ENCODE results near the gene BEND2.

Gene BEND2

DNA sequence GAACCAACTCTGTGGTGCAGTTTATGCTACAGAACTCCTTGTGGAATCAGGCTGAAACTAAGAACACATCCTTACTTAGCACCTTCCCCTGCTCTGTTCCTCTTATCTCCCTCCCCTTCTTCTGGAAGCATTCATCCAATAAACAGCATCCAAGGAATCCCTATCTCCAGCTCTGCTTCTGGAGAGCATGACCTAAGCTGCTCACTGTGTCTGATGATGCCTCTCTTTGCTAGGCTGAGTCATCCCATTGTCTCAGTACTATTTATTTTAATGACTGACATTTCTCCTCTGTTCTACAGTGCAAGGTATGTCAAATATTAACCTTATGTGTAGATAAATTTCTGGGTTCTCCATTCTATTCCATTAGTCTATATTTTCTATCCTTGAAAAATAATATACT is 71.2 kb downstream of the BEND2 start:
- no peak overlapping the region for H3K4me3 ChIP-seq (ENCODE audit: low read length)
- TF ChIP-seq, protein P1, sequence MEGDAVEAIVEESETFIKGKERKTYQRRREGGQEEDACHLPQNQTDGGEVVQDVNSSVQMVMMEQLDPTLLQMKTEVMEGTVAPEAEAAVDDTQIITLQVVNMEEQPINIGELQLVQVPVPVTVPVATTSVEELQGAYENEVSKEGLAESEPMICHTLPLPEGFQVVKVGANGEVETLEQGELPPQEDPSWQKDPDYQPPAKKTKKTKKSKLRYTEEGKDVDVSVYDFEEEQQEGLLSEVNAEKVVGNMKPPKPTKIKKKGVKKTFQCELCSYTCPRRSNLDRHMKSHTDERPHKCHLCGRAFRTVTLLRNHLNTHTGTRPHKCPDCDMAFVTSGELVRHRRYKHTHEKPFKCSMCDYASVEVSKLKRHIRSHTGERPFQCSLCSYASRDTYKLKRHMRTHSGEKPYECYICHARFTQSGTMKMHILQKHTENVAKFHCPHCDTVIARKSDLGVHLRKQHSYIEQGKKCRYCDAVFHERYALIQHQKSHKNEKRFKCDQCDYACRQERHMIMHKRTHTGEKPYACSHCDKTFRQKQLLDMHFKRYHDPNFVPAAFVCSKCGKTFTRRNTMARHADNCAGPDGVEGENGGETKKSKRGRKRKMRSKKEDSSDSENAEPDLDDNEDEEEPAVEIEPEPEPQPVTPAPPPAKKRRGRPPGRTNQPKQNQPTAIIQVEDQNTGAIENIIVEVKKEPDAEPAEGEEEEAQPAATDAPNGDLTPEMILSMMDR (conservative IDR thresholded peaks at IDR 0.05; ENCODE audit: low read length), result no peak
- DNase-seq (ENCODE audit: low read depth), result no peak

DNA sequence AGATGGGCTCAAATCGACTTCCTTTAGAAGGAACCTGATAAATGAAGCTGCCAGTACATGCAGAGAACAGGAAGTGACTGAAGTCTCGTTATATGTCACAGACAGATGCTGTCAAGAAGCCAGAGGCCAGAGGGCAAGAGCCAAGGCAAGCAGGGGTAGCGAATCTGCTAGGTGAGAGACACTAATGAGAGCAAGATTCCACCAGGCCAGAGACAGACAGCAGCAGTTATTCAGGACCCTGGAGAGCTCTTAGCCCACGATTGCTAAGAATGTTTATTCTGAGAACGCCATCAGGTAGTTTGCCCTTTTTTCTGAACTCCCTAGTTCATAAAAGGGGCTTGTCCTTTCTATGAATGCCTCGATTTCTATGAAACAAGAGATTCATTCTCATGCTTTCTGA is 73.7 kb downstream of the BEND2 start:
- H3K4me3 ChIP-seq (ENCODE audit: low read length), result no peak overlapping the region
- DNase-seq (ENCODE audit: low read depth), result peak; percentile 1
- TF ChIP-seq, protein P1 (conservative IDR thresholded peaks at IDR 0.05; ENCODE audit: low read length), result no peak

DNA sequence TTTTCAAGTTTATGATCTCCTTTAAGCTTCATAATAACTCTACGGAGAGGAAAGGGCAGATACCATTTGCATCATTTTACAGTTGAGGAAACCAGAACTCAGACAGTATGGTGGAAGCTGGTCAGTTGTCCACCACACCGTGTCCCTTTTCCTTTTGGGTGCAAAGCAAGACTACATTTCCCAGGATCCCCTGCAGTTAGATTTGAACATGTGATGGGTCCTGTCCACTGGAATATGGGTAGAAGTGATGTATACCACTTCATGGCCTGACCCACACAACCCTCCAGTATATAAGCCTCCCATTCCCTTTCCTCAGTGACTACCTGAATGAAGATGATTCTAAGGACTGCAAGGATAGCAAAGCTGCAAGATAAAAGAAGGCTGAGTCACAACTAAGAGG is 74.7 kb downstream of the BEND2 start:
- DNase-seq (ENCODE audit: low read depth), result no peak
- H3K4me3 ChIP-seq (ENCODE audit: low read length), result no peak overlapping the region
- TF ChIP-seq, protein P1 (conservative IDR thresholded peaks at IDR 0.05; ENCODE audit: low read length), result no peak

DNA sequence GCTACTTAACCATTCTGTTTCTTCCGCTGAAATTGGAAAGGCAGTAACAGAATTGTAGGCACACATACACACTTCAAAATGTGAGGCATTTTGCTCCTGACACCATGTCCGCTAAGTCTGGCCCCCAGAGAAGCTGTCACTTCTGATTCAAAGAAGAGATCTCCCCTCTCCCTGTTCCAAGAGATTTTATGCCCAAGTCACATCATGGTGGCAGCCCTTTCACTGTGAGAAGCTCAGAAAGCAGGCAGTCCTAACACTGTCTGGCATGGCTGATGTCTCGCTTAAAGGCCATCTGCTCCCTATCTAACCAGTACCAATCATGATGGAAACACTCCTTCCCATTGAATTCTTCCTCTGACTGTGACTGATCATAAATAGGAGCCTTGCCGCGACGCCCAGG is 83.9 kb downstream of the BEND2 start:
- TF ChIP-seq, protein P1 (conservative IDR thresholded peaks at IDR 0.05; ENCODE audit: low read length), result no peak
- no peak overlapping the region for H3K4me3 ChIP-seq (ENCODE audit: low read length)
- no peak for DNase-seq (ENCODE audit: low read depth)

DNA sequence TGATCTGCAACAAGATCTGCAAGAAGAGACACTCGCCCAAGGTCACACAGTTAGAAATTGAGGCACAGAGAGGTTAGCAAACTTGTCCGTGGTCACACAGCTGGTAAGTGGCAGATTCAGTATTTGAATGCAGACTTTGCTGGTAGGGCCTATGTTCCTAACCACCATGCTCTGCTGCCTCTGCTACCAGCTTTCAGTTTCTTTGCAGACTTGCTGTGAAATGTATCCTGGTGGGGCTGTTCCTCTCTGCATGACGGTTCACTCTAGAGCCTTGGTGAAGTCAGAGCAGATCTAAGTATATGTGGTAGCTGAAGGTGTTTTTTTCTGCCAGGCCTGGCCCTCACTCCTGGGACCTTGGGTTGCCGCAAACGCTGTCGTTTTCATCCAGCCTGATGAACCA is 87.1 kb downstream of the BEND2 start:
- H3K4me3 ChIP-seq (ENCODE audit: low read length), result no peak overlapping the region
- TF ChIP-seq, protein P1 (conservative IDR thresholded peaks at IDR 0.05; ENCODE audit: low read length), result no peak
- no peak for DNase-seq (ENCODE audit: low read depth)

DNA sequence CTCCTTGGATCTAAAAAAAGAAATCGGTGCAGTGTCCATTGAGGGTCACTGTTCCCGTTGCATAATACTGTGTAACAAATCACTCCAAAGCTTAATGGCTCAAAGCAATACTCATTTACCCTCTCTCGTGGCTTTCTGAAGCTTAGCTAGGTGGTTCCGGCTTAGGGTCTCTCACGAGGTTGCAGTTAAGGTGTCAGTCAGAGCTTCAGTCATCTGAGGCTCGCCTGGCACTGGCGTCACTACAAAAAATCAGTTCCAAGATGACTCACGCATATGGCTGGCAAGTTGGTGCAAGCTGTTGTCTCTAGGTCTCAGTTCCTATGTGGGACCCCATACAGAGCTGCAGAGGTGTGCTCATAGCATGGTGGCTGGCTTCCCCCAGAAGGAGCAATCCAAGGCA is 91.0 kb downstream of the BEND2 start:
- DNase-seq (ENCODE audit: low read depth), result no peak
- no peak overlapping the region for H3K4me3 ChIP-seq (ENCODE audit: low read length)
- TF ChIP-seq, protein P1 (conservative IDR thresholded peaks at IDR 0.05; ENCODE audit: low read length), result no peak

DNA sequence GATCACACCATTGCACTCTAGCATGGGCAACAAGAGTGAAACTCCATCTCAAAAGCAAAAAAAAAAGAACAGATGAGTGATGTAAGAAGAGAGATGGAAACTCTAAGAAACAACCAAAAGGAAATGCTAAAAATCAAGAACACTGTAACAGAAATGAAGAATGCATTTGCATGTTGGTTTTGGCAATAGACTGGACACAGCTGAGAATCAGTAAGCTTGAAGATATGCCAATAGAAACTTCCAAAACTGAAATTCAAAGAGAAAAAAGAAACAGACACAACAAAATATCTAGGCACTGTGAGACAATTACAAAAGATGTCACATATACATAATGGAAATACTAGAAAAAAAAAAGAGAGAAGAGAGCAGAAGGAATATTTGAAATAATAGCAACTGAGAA is 93.7 kb downstream of the BEND2 start:
- TF ChIP-seq, protein P1 (conservative IDR thresholded peaks at IDR 0.05; ENCODE audit: low read length), result no peak
- no peak for DNase-seq (ENCODE audit: low read depth)
- no peak overlapping the region for H3K4me3 ChIP-seq (ENCODE audit: low read length)

All from AG10803 (cell line).